ENCODE results near the gene NEK9.
A peak's percentile ranks its signal among the peaks of the same experiment; 100 is the strongest.

Gene NEK9

GRCh38 chr14:75120541-75121291 lies 6.1 kb downstream of the NEK9 start:
- DNase-seq: no peak
- intact Hi-C loops (cut with DNase I): loop anchor here (10.0 kb wide), 1 partner anchor 374 kb away; no protein-coding TSS in a partner anchor

GRCh38 chr14:75119056-75119455 lies 7.8 kb downstream of the NEK9 start:
- DNase-seq: no peak
- intact Hi-C loops (cut with DNase I): no loop called here

GRCh38 chr14:75113932-75114539 lies 12.8 kb downstream of the NEK9 start:
- intact Hi-C loops (cut with DNase I): no loop called here
- no peak for DNase-seq

DNA sequence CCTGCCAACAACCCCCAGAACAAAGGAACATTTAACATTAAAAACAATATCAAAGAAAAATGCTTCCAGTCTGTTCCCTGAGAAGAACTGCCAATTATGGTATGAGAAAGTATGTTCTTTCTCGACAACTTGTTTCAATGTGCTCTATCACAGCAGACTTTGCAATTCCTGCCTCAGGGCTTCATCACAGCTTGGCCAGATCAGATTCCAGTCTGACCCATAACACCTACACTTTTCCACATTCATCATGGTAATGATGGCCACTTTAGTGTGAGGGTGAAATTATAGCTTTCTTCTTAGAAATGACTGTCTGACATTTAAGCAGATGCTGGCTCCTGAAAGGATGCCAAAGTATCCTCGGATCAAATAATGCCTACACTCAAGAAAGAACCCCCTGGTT lies 17.0 kb downstream of the NEK9 start:
- intact Hi-C loops (cut with DNase I): no loop called here

GRCh38 chr14:75107186-75107585 lies 19.7 kb downstream of the NEK9 start:
- no peak for DNase-seq
- intact Hi-C loops (cut with DNase I): no loop called here

More for the DNA sequence above, 17.0 kb downstream of the NEK9 start:
- no peak for DNase-seq

DNA sequence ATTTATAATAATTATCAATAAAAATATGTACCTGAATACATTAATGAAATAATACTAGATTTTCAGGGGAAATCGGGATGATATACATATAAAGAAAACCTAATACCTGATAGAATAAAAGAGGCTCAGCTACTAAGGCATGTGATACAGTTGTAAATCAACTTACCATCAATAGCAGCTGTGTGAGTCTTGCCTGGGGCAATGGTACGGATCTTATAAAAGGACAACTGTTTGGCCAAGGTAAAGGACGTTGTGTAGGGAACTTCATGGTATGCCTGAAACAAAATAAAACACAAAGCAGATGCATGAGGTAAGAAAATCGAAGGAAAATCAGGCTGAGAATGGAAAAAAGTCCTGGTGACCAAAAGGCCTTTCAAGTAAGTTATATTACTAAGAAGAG lies 25.4 kb downstream of the NEK9 start:
- DNase-seq: no peak
- intact Hi-C loops (cut with DNase I): no loop called here

- intact Hi-C loops (cut with DNase I): no loop called here
- no peak for DNase-seq
These were observed 28.2 kb downstream of the NEK9 start for GRCh38 chr14:75098682-75099081.

DNA sequence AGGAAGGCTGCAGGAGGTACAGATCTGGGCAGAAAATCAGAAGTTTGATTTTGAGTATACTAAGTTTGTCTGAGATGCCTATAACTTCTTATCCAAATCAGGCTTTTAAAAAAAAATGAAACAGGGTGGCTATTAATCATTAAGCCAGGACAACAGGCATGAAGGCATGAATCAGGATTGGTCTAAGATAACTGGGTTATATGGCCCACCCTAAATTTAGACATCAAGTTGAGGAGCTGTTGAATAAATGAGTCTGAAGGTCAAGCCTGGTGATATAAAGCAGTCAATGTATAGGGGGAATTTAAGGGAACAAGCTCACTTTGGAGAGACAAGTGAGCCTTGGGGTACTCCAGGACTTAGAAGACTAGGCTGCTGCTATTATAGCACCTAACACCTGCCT lies 28.6 kb downstream of the NEK9 start:
- intact Hi-C loops (cut with DNase I): no loop called here
- DNase-seq: no peak

- DNase-seq: no peak
- intact Hi-C loops (cut with DNase I): no loop called here
These were observed 29.9 kb downstream of the NEK9 start for GRCh38 chr14:75096959-75097358.

DNA sequence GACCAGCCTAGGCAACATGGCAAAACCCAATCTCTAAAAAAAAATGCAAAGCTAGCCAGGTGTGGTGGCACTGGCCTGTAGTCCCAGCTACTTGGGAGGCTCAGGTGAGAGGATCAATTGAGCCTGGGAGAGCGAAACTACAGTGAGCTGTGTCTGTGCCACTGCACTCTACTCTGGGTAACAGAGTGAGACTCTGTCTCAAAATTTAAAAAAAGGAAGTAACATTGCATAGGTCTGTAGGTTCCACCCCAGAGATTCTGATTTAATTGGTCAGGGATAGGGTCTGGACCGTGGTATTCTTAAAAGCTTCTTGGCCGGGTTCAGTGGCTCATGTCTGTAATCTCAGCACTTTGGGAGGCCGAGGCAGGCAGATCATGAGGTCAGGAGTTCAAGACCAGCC lies 31.2 kb downstream of the NEK9 start:
- intact Hi-C loops (cut with DNase I): no loop called here
- DNase-seq: no peak

DNA sequence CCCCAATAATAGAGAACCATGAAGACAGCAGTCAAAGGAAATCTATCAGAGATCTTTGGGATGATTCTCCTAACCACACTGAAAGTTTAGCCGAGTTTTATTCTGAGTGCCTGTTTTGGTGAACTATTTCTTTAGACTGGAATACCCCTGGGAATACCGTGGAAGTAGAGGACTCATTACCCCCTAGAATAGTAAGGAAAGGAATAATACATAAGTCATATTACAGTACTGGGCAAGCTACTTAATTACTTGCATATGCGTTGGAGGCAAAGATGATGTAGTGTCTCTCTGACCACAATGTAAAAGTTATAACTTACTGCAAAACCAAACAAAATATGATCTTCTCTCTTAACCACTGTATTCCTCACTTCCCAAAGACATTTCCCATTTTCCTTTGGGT lies 32.0 kb downstream of the NEK9 start:
- intact Hi-C loops (cut with DNase I): no loop called here
- no peak for DNase-seq

DNA sequence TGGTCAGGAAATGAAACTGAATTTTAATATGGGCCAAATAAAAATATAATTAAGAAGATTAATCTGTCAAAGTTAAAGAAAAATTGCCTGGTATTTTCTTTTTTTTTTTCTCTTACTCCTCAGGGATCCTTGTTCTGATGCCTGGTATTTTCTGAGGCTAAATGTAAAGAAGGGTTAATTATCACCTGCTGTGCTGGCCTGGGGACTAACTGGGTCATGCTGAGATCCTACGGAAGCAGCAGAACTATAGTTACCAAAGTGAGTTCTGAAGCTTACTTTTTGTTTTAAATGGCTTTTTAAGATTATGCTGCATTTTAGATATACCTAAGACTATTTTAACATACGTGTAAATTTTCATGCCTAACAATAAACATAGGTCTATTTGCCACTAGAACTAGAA lies 34.1 kb downstream of the NEK9 start:
- intact Hi-C loops (cut with DNase I): no loop called here
- no peak for DNase-seq

DNA sequence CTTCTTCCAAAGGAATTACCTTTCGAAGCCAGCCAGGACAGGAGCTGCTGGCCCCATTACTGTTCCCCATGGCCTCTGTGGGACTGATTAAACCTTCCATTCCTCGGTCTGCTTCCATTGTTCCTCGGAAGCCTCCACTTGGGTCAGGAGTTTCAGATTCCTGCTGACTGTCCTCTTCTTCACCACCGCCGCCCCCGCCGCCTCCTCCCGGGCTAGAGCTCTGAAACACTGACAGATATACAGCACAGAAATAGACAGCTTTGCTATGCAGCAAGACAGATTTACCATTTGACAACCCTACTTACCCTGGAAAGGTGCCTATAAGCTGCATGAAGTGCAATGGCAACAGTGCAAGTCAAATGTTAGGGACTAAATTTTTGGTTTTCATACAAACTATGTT lies 35.6 kb downstream of the NEK9 start:
- DNase-seq: peak in 5 of 10 donors; percentile 35 to 92 (median 82)
- intact Hi-C loops (cut with DNase I): no loop called here

GRCh38 chr14:75090353-75090752 lies 36.5 kb downstream of the NEK9 start:
- DNase-seq: peak in 1 of 10 donors; percentile 12
- intact Hi-C loops (cut with DNase I): no loop called here

DNA sequence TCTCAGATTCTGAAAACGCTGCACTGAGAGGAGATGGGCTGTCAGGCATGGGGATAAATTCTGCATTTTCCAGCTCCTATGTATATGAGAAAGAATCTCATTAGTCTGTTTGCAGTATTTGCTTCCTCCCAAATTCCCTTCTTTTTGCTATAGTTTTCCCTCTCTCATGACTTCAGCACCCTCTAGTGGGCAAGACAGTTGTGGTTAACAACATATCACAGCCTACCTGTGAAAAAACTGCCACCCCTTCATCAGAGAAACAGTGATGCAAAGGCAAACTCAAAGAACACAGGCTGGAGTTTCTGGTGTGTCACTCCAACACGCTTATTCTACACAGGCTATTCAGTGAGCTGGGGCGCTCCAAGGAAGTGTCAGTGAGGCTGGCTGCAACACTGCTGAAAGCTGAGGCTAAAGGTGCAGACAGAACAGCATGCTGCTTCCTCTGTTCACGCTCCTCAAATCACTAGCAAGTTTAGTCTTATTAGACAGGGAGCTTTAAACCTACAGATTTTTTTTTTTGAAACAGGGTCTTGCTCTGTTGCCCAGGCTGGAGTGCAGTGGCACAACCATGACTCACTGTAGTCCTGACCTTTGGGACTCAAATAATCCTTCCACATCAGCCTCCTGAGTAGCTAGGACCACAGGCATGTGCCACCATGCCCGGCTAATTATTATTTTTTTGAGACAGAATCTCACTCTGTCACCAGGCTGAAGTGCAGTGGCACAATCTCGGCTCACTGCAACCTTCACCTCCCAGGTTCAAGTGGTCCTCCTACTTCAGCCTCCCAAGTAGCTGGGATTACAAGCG lies 38.1 kb downstream of the NEK9 start:
- intact Hi-C loops (cut with DNase I): loop anchor here (1.0 to 5.0 kb wide), 3 partner anchors 142 to 226 kb away; no protein-coding TSS in a partner anchor
- DNase-seq: peak in 4 of 10 donors; percentile 17 to 55 (median 34)

- DNase-seq: no peak
- intact Hi-C loops (cut with DNase I): loop anchor here (1.0 to 5.0 kb wide), 3 partner anchors 142 to 226 kb away; no protein-coding TSS in a partner anchor
These were observed 38.7 kb downstream of the NEK9 start for GRCh38 chr14:75088153-75088552.

- intact Hi-C loops (cut with DNase I): no loop called here
- DNase-seq: peak in 1 of 10 donors; percentile 52
These were observed 42.3 kb downstream of the NEK9 start for GRCh38 chr14:75084513-75084912.

- intact Hi-C loops (cut with DNase I): no loop called here
- DNase-seq: no peak
These were observed 43.6 kb downstream of the NEK9 start for GRCh38 chr14:75083271-75083670.

GRCh38 chr14:75081660-75082229 lies 45.1 kb downstream of the NEK9 start:
- intact Hi-C loops (cut with DNase I): no loop called here
- no peak for DNase-seq

DNA sequence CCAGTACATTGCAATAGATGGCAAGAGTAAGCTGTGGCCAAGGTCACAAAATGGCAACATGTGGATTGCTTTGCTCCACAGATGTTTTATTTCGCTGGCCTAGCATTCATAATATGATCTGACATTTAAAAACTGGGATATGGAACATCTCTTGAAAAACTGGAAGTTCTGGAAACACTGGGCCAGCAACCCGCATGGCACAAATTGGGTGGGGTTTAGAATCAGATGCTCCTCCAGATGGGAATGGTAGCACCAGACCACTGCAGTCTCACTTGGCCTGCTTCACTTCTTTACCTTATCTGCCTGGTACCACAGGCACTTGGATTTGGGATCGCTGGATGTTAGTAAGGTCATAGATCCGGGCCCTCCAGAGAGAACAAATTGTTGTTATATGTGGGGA lies 47.3 kb downstream of the NEK9 start:
- DNase-seq: peak in 1 of 10 donors; percentile 21
- intact Hi-C loops (cut with DNase I): no loop called here

GRCh38 chr14:75077794-75078193 lies 49.1 kb downstream of the NEK9 start:
- intact Hi-C loops (cut with DNase I): no loop called here
- no peak for DNase-seq
